G401 (cell line): ENCODE data around the gene A2M. TPM values are rescaled to one million over a fixed set of nuclear protein-coding genes. Genes with fewer than 3 reads are reported as not detected.
"Not testable (repeated sequence)": the region's sequence is repeated elsewhere in the genome, so short reads cannot be mapped to it uniquely, and the experiment has no call there.

Experiments
- DNase-seq: peaks from one replicate; pipeline ENCODE4 v3.0.0-alpha.2; 2015; ENCODE audit warnings: low spot score
- in situ Hi-C: cut with HindIII; loops from 2 replicates; pipeline ENCODE4 v1.10.0; 2016; ENCODE audit warnings: low sequenced_read_pairs, mixed read lengths
- total RNA-seq: library from RNA; depleted of rRNA; stranded (reverse); fragments of >200 nt; shearing (Covaris generic); gene quantifications from 2 replicates; pipeline ENCODE4 v1.2.3, GENCODE V29; 2014; rRNA removed

The A2M gene
- not detected in 2 replicates for total RNA-seq

DNA sequence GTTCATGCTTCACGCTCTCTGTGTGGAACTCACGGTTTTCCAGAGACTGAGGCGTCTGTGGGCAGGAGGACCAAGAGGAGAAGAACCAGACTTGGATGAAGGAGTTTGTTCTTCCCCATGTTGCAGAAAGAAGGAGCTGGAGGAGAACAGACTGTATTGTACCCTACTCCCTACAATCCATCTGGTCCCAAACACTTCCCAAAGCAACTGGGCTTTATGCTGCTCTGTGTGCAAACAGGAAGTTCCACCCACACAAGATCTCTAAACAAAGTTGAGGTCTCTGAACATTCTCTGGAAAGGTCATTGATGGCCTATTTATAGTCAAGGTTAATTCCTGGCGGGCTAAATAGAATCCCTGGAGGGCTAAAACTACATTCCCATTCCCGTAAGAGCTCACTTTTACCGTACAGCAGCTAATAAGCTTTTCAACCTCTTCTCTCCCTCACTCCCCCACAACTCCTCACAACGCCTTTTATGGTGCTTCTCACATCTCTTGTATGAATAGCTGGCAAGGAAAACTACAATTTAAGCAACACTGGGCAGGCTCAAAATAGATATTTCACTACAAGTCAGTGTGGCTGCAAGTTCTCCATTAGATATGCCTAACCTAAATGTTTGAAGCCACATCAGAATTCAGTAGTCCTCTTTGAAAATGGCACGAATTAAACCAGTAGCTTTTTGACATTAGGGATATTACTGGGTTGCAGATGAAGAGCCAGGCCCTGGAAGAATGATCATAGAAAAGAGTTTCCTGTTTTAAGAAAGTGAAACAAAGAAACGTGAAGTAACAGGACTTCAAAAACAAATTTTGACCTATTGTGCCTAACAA is at the start of gene A2M:
TSS of gene A2M (minus strand) at position 189 of the 829 bp plus-strand sequence. CDS start at position 119, 70 bp downstream.
- in situ Hi-C loops = no loop called here
- no peak for DNase-seq

GRCh38 chr12:9163392-9163791 is 47.7 kb upstream of the A2M start:
- DNase-seq = no peak
- in situ Hi-C loops = no loop called here

DNA sequence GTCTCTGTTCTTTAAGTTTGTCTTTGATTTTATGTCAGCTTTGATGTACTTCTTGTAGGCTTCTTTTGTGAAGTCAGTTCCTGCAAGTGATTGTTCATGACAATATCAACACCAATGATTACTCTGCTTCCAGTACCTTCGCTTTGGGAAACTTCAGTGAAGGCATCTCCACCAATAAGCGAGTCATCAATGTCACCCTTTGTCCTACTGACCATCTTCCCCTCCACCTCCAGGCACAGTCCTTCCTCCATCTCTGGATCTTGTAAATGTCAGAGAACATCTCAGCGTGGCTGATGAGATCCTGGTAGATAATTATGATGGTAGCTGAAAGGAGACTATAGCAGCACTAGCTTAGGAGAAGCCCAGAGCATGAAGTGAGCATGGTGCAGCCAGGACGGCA is 40.4 kb upstream of the A2M start:
- no peak for DNase-seq
- in situ Hi-C loops = no loop called here

DNA sequence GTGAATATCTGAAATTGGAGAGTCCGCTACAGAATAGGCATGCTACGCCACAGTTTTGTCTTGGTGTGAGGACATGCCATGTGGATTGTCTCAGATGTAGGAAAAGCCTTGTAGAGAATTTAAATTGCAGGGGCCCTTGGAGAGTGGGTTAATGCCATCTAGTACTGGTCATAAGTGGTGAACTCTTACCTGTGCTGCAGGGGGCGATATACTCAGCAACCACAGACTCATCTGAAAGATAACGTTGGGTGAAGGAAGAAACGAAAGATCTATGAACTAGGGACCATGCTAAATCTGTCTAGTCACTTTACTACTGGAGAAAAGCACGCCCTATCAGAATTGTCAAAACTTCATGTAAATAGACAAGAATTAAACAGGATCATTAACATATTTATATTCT is 33.7 kb upstream of the A2M start:
- in situ Hi-C loops = no loop called here
- no peak for DNase-seq

DNA sequence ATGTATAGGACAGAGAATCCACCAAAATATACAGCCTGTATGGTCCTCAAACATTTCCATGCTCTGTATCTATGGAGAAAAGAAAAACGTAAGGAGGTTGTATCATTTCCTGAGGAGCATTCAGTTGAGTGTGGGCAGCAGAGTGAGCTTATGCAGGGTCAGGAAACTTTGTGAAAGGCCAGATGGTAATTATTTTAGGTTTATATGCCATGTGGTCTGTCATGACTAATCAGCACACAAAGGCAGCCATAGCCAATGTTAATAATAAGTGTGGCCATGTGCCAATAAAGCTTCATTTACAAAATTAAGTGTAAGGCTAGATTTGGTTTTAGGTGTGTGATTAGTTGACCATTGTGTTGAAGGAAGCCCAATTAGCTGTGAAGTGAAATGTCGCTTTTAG is 33.2 kb upstream of the A2M start:
- no peak for DNase-seq
- in situ Hi-C loops = no loop called here

DNA sequence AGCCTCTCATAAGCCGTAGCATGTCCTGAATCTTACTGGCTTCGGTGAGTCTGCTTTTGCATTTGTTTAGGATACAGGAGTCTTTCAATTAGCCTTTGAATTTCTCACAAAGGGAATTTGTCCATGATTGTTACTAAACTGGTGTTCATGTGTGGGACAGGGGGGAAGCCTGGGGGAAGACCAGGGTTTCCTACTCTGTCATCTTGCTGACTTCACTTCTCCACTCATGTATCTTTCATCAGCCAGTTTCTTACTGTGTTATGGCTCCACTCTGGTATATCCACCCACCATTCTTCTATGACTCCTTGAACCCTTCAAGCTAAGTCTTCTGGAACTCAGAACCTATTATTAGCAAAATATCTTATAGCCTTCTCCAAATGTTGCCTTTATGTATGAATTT is 31.7 kb upstream of the A2M start:
- in situ Hi-C loops = no loop called here
- DNase-seq = no peak

GRCh38 chr12:9144730-9145106 is 29.0 kb upstream of the A2M start:
- in situ Hi-C loops = no loop called here
- DNase-seq = no peak

- in situ Hi-C loops = no loop called here
- DNase-seq = no peak
These were observed 28.4 kb upstream of the A2M start for GRCh38 chr12:9143929-9144729.

- DNase-seq = no peak
- in situ Hi-C loops = no loop called here
These were observed 27.4 kb upstream of the A2M start for GRCh38 chr12:9143137-9143536.

DNA sequence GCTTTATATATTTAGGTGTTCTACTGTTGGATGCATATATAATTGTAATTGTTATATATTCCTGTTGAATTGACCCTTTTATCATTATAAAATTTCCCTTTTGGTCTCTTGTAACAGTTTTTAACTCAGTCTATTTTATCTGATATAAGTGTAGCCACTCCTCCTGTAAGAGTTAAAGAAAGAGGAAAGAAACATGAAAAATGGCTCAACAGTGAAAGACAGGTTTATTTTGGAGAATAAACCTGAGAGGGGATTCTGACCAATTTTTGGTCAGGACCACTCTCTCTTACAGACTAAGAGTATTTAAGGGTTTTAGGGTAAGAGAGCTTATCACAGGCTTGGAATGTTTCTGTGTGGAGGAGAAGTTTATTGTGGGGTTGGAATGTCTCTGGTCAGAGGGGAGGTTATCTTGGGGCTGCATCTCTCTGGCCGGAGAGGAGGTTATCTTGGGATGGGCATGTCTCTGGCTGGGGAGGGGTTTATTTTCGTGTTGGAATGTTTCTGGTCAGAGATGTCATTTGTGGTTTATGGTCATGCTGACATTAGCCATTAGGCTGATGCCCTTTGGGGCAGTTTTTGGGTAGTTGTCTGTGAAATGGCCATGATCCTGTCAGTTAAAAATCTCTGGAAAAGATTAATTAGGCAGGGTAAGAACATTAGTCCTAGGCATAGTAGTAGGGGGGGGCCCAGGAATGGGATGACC is 24.0 kb upstream of the A2M start:
- in situ Hi-C loops, DNase-seq: not testable (repeated sequence)

DNA sequence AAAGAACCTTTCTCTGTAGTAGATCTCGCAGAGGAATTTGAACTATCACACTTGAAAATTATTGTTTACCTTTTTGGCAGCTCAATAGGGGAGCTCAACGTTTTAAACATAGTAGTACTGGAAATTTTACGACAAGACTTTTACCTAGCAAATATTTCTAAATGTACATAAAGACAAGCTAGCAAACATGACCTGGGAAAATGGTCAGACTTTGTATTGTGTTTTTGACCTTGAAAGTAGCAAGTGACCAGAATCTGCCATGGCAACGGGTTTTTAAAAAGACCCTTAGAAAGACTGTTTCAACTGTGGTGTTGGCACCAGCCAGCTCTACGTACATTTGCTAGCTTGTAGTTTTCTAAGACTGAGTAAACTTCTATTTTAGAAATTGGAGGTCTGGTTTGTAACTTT is 20.2 kb upstream of the A2M start:
- in situ Hi-C loops = no loop called here
- DNase-seq = no peak

GRCh38 chr12:9134981-9135628 is 19.4 kb upstream of the A2M start:
- in situ Hi-C loops = no loop called here
- no peak for DNase-seq

- in situ Hi-C loops = no loop called here
- DNase-seq = no peak
These were observed 17.6 kb upstream of the A2M start for GRCh38 chr12:9133216-9133916.

- in situ Hi-C loops = no loop called here
- DNase-seq = no peak
These were observed 16.4 kb upstream of the A2M start for GRCh38 chr12:9132008-9132535.

DNA sequence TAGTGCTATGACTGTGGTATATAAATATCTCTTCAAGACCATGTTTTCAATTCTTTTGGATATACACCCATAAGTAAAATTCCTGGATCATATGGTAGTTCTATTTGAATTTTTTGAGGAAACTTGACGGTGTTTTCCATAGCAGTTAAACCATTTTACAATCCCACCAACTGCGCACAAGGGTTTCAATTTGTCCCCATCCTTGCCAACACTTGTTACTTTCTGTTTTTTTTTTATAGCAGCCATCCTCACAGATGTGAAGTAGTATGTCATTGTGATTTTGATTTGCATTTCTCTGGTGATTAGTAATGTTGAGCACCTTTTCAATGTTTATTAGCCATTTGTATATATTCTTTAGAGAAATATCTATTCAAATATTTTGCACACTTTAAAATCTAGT is 14.5 kb upstream of the A2M start:
- in situ Hi-C loops = no loop called here
- no peak for DNase-seq

- in situ Hi-C loops = no loop called here
- DNase-seq = no peak
These were observed 12.4 kb upstream of the A2M start for GRCh38 chr12:9127936-9128663.

DNA sequence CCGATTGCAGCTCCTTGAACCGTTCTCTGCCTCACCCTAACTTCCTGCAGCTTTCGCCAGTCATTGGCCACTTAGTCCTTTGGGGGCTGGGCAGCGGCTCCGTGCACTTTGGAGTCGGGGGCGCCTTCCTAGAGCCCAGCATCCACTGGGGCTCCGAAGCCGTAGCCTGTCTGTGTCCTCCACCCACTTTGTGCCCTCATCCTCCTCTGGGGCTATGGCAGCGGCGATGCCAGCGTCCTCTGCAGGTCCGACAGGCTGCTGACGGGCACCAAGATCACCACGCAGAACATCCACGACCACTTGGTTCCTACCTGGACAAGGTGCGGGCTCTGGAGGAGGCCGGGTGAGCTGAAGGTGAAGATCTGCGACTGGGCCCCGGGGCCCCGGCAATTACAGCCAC is 11.8 kb upstream of the A2M start:
- DNase-seq = no peak
- in situ Hi-C loops = no loop called here

GRCh38 chr12:9124383-9125031 is 8.8 kb upstream of the A2M start:
- in situ Hi-C loops = no loop called here
- DNase-seq = no peak
